ENCODE data around the gene POMP.

- no peak for TF ChIP-seq CTCF (IDR thresholded peaks at IDR 0.05)
- TF ChIP-seq POLR2A (IDR thresholded peaks at IDR 0.05) = no peak
Measured at GRCh38 chr13:28638756-28639155, 20.2 kb upstream of the POMP start.

Data from right lobe of liver (tissue), 4 donors.